CD4-positive, alpha-beta T cell treated with Interleukin-10 for 1 hour (primary cell): ENCODE data around the gene GOLGA6A.
"Not testable (repeated sequence)": the region's sequence is repeated elsewhere in the genome, so short reads cannot be mapped to it uniquely, and the experiment has no call there.

Experiments used
- DNase-seq: peaks from one replicate; pipeline ENCODE4 v3.0.0-alpha.2; 2020

Gene GOLGA6A

DNA sequence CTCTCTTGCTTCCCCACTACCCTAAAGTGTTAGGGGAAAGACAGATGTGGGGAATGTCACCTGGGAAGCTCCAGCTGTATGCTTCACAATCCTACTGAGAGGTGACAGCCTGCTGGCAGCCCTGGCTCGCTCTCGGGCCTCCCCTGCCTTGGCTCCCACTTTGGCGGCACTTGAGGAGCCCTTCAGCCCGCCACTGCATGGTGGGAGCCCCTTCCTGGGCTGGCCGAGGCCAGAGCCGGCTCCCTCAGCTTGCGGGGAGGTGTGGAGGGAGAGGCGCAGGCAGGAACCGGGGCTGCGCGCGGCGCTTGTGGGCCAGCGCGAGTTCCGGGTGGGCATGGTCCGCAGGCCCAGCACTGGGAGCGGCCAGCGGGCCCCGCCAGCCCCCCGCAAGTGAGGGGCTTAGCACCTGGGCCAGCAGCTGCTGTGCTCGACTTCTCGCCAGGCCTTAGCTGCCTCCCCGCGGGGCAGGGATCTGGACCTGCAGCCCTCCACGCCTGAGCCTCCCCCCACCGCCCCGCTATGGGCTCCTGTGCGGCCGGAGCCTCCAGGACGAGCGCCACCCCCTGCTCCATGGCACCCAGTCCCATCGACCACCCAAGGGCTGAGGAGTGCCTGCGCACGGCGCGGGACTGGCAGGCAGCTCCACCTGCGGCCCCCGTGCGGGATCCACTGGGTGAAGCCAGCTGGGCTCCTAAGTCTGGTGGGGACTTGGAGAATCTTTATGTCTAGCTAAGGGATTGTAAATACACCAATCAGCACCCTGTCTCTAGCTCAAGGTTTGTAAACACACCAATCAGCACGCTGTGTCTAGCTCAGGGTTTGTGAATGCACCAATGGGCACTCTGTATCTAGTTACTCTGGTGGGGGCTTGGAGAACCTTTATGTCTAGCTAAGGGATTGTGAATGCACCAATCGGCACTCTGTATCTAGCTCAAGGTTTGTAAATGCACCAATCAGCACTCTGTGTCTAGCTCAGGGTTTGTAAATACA lies 29.8 kb downstream of the GOLGA6A start:
- DNase-seq: not testable (repeated sequence)

DNA sequence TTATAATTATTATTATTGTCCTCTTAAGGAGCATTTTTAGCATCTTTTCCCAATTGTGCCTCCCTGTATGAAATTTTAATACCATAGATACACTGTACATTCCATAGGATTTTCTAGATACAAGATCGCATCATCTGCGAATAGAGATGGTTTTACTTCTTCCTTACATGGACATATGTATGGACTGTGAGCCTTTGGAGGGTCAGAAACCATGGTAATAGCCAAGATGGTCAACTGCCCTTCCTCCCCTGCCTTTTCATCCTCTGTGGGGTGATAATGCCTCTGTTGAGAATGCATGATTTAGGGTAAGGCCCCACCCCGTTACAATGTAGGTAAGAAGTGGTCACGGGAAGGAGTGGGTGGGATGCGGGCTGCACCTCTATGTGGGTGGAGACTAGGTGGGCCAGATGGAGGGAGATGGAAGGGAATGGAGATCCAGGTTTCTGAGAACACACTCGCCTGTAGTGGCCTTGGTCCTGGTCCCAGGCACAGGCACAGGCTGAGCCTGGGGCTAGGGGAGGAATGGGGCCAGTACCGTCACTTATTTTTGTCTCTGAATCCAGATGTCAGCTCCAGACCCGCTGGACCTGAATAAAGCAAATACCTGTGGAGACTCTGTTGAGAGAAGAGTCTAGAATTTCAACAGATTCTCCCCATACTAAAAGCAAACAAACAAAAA lies 31.7 kb downstream of the GOLGA6A start:
- no peak for DNase-seq

DNA sequence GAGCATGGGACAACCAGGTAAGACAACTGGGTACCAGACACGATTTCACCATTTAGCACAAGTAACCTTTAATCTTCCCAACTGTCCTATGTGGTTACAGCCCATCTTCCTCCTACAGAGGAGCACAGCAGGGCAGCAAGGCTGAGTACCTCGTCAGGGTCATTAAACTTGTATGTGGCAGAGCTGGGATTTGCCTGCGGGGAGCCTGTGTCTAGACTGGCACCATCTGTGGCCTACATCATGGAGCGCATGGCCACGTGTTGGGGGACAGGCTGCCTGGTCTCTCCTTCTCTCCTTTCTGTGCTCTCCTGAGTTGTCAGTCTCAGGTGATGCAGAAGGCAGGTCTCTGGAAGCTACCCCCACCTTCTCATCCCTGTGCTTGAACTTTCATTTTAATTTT lies 32.2 kb downstream of the GOLGA6A start:
- no peak for DNase-seq

DNA sequence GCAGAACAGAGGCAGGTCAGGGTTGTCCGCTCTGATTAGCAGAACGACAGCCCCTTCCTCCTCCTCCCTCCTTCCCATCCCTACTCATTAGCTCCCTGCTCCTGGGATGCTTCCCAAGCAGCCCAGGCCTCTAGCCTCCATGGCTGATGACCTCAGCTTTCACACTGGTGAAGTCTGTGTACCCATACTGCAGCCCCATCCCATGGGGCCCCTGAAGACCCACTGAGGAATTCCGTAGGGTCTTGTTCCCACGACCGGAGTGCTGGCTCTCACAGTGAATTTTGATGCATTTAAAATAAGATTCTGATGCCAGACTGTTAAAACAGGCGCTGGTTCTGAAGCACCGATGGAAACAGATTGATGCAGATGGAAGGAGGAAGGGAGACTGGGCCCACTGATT lies 36.1 kb downstream of the GOLGA6A start:
- DNase-seq: no peak

DNA sequence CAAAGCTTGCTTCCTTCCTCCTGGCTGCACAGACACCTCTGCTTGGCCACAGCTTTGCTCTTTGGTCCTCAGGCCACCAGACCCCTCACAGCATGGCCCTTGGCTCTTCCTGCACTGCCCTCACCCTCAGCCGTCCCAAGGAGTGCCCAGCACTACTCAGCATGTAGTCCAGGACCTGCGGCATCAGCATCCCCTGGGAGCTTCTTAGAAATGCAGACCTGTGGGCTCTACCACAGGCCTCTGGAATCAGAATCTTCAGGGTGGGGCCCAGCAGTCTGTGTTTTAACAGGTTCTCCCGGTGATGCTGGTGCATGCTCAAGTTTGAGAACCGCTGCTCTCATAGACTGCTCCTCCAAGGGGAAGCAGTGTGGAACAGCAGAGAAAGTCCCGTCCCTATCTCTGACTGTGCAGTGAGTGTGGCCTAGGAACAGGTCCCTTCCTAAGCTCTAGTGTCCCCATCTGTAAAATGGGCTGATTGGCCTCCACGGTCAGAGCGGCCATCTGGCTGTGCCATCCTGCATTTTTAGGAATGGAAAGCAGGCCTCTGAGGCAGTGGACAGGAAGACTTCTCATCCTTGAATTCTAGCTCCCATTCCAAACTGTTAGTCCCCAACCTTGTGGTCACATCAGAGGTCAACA lies 36.6 kb downstream of the GOLGA6A start:
- DNase-seq: no peak

DNA sequence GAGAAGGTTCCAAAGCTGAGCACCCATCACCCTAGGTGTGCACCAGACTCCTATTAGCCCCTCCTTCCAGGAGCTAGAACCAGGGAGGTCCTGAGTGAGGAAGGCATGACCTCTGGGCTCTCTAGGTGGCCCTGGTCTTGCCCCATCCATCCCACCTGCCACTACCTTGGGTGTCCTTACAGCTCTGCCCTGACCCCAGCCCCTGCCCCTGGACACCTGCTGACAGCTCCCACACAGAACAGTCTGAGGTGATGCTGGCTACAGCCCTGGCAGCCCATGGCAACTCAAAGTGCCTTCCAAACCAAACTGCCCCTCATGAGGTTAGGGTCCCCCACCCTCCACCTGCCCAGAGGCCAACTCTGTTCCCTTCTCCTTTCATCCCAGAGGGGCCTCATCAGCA lies 37.2 kb downstream of the GOLGA6A start:
- no peak for DNase-seq

DNA sequence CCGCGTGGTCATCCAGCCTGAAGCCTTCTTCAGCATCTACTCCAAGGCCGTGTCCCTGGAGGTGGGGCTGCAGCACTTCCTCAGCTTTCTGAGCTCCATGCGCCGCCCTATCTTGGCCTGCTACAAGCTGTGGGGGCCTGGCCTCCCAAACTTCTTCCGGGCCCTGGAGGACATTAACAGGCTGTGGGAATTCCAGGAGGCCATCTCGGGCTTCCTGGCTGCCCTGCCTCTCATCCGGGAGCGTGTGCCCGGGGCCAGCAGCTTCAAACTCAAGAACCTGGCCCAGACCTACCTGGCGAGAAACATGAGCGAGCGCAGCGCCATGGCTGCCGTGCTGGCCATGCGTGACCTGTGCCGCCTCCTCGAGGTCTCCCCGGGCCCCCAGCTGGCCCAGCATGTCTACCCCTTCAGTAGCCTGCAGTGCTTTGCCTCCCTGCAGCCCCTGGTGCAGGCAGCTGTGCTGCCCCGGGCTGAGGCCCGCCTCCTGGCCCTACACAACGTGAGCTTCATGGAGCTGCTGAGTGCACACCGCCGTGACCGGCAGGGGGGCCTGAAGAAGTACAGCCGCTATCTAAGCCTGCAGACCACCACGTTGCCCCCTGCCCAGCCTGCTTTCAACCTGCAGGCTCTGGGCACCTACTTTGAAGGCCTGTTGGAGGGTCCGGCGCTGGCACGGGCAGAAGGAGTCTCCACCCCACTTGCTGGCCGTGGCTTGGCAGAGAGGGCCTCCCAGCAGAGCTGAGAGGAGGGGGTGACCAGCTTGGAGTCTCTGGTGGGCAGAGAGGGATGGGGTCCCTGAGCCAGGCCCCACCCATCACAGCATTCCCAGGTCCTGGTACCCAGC lies 37.9 kb downstream of the GOLGA6A start:
- DNase-seq: no peak

DNA sequence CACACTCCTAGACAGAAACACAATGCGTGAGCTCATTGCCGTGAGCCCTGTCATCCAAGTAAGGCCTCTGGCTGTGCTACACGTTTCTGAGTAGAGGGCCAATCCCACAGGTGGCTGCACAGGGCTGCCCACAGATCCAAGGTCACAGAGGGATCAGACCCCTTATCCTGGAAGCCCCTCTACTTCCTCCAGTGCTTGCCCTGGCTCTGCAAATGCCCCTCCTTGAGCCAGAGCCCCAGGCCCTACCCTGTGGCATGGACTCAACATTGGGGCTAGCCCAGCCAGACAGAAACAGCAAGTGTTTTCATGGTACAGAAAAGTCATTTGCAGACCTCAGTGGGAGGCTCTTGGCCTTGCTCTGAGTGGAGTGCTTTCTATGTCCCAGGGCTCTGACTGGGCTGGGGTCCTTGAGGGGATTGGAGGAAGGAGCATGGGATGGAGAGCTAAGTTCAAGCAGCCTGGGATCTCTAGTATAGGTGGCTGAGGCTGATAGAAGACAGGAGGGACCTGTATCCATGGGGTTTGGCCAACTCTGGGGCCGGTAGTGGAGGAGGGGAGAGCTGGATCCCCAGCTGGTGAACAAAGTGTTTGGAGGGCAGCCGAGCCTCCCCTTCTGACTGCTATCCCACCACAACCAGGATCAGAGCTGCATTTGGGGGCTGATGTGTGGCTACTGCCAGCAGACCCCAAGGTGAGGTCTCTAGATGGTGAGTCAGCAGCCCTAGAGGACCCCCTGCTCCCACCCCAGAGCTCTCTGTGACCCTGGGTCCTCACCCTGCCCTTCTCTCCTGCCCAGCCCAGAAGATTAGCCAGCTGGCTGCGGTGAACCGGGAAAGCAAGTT lies 38.7 kb downstream of the GOLGA6A start:
- no peak for DNase-seq

DNA sequence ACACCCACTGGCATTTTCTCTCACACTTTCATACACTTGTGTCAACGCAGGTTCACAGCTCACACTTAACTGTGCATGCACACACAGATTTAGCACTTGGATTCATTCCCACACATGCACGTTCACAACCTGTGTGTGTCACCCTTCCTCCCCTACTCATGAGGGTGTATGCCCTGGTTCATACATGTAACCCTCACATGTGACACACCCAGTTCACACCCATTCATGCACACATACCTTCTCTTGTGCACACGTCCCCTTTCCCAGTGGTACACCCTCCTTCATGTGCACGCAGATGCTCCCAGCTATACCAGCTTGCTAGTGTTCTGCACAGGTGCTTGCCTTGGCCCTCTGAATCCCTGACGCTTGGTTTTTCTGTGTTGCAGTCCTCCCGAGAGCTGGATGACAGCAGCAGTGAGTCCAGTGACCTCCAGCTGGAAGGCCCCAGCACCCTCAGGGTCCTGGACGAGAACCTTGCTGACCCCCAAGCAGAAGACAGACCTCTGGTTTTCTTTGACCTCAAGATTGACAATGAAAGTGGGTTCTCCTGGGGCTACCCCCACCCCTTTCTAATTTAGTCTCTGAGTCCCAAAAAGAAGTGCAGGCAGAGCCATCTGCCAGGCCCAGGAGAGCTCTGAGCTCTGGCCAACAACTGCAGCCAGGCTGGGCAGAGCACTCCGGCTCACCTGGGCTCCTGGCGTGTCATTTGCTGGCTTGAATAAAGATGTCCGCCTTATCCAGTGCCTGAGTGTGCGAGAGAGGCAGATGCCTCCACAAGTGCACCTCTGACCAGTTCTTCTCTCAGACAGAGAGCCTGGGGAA lies 39.5 kb downstream of the GOLGA6A start:
- DNase-seq: no peak

DNA sequence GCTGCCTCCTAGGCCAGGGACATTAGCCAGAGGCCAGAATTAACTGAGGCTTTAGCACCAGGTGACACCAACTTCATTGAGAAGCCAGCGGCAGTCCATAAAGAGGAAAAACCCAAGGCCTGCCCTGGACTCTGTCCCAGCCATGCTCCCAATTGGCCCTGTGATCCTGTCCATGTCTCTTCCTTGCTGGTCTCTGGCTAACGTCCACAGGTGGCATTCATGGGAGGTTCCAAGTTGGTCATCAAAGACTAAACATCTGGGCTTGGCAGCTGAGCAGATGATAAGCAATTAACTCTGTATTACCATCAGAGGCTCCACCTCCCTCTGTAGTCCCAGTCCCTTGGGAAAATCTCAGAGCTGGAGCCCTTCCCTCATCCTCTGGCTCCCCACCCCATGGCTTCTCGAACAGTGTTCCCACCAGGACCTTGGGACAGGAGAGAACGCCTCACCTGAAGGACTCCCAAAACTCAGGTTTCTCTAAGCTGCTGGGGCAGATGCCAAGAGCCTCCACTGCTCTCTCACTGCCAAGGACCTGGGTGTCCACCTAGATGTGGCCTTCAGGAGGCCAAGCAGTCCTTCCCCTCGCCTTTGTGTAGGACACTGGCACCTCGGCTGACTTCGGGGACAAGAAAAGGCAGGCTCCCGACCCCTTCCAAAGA lies 40.4 kb downstream of the GOLGA6A start:
- no peak for DNase-seq

DNA sequence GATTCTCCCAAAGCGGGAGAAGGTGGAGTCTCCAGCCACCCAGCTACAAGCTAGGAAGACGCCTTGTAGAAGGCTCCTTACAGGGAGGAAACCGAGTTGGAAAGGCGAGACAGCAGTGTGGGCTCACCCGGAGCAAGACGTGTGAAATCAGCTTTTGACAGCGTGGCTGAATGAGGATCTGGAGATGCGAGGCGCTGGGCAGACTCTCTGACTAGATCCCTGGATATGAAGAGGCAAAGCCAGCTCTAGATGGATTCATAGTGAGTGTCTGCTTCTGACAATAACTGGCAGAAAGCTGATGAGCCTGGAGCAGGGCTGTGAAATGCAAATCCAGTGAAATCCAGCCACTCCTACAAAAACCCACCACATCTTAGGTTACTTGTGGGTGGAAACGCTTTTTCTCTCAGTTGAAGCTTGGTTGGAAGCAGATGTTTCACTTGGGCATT lies 41.0 kb downstream of the GOLGA6A start:
- DNase-seq: no peak

DNA sequence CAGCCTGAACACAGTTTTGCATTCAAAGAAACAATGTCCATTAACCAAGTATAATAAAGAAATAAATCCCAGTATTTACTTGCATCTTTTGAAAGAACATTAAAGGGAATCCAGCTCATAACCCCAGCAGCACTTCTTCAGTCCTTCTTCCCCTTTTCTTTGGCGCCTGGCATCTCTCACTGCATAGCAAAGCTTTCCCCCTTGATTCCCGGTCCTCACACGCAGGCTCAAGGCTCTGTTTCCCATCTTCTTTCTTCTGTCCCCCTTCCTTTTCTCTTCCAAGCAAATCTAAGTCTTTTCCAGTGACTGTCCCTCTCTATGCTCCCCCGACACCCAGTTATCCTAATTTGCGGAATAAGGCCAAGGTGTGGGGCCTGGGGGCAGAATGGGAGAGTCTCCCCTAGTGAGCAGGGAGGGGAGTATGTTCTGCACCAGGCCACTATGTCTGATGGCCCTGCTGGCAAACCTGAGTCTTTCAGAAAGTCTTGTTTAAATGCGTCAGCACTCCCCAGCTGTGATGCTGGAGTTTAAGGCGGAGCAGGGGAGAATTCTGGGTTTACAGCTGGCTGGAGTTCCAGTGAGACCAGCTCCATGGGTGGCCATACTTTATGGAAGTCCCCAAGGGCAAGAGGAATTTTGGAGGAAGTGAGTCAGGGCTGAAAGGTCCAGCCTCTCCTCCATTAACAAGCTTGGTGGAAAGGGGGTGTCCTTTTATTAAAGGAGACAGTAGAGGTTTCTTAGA lies 42.1 kb downstream of the GOLGA6A start:
- no peak for DNase-seq

DNA sequence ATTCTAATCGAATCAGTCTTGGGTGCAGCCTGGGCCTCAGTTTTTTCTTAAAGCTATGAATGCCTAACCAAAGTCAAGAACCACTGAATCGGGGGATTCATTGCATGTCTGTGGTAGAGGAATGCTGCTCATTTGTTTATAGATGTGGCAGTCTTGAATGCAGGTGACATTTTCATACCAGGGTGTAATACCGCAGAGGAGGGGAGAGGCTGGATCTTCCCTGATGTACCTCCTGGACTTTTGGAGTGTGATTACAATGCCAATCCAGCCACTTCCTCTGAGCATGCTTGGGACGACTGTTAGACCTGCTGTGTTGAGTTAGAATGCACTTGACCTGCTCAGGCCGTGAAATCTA lies 42.7 kb downstream of the GOLGA6A start:
- no peak for DNase-seq

DNA sequence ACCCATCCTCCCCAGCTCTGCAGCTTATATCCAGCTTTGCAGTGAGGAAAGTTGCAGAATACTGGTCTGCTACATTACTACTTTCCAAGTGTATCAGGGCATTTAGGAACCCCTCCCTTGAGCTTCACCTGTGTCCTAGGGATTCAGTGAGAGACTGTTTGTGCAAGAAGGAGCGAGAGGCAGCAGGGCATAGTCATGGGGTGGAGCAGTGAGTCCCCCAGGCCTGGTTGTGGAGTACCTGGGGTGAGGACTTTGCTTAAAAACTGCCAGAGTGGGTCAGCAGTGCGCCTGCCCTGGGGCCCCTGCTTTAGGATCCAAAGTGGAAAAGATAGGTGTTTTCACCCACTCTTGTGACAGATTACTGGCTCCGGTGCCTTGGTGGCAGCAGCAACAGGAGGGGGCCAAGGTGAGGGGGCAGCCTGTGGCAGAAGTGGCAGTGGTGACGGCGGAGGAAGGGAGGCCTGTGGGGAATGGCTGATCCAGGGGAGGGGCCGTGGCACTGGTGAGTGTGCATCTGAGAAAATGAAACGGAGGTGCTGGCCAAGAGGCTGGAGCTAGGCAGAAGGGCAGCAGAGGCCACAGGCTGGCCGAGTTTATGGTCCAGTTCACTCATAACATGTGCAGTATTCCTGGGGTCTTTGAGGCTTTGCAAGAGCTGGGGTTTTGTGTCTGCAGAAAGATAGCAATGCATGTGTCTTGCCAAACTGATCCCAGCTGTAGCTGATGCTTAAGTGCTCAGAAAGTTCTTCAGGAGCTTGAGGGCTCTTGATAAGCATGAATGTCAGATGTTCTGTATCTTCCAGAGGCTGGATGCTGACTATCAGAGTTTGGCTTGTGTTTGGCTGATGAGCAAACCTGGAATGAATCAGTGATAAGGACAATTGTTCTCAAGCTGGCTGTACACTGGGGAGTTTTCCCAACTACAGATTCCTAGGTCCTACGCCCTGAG lies 43.4 kb downstream of the GOLGA6A start:
- no peak for DNase-seq

DNA sequence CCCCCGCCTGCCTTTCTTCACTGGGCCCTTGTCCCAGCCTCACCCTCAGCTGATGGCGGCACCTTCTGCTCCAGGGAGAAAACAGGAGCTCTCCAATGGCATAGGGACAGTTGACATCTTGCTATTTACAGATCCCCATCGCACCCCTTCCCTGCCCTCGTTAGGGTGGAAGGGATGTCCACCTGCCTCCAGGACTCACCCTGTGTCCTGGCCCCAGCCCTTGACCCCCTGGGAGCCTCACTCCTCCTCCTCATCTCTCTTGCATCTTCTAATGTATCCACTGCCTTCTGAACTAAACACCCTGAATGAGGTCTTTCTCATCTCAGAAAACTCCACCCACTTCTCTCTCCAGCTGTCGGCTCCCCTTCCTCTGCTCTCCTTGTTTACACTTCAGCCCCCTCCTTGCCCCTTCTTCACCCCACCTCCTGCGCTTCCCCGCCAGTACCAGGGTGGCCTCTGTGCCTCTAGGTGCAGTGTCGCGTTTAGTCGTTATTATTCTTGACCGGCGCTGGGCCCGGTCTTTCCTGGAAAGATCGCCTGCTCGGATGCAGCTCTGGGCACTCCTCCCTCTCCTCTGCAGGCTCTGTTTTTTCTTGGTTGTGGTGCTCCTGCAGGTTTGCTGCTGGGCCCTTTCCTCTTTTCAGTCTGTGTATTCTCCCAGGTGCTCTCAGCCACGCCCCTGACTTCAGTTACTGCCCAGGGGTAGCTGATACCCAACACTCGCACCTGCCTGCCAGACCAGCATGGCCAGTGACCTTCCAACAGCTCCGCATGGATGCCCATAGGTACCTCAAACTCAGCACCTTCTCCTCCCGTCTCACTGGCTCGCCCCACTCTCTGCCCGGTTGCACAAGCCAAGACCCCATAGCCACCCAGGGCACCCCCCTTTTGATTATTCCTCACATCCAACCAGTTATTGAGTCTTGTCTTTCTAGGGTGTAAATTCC lies 44.9 kb downstream of the GOLGA6A start:
- no peak for DNase-seq

DNA sequence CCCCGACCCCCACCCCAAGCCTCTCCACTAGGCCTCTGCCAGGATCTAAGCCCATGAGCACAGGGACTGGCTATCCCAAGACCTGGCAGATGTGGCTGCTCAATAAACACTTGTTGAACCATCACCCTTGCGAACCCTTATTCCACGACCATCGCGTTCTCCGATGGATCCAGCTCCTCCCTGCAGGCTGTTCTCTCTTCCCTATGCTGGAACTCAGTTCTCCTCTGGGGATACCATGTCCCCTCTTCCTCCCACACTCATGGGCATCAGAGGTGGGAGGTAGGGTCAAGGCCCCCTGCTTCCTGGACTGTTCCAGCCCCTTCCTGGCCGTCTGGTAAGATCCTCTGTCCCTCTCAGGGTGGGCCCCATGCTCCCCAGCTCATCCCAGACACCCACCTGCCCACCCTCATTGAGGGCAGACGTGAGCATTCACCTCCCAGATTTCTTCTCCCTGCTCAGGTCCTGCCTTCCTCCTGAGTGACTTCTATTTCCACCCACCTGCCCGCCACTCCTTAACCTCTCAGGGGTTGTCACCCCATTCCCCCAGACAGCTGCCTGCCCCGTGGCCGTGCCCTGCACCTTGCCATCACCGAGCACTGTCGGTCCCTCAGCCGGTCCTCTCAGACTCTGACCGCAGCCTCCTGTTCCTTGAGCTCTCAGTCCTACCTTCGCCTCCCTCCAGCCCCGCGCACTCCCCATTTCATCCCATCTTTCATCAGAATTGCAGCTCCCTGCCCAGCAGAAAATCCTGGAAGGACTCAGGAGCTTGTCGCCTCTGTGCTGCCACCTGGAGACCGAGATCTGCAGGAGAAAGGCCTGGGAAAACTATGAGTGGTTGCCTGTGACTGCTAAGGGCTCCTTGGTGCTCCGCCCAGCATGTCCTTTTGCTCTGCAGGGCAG lies 45.8 kb downstream of the GOLGA6A start:
- DNase-seq: no peak
